IgD-negative memory B cell (primary cell): ENCODE results near the gene KLHL25. TPM values are rescaled to one million over a fixed set of nuclear protein-coding genes. Genes with fewer than 3 reads are reported as not detected.
"Not testable (repeated sequence)": the region's sequence is repeated elsewhere in the genome, so short reads cannot be mapped to it uniquely, and the experiment has no call there.

Experiments
- H3K27ac Mint-ChIP-seq, 3 donors: one replicate each; pipeline ENCODE4 v1.8.0; 2020 to 2022; ENCODE audit warnings: mild to moderate bottlenecking in 3 of 3, mixed read lengths in 3 of 3, moderate library complexity in 1 of 3
- H3K27me3 Mint-ChIP-seq: one replicate; pipeline ENCODE4 v1.8.0; 2021; ENCODE audit warnings: mixed read lengths
- H3K36me3 Mint-ChIP-seq: one replicate; pipeline ENCODE4 v1.8.0; 2020; ENCODE audit warnings: mild to moderate bottlenecking, mixed read lengths
- H3K4me1 Mint-ChIP-seq, 3 donors: one replicate each; pipeline ENCODE4 v1.8.0; 2020 to 2022; ENCODE audit warnings: mixed read lengths in 3 of 3, mild to moderate bottlenecking in 1 of 3
- H3K4me3 Mint-ChIP-seq, 4 donors: one replicate each; pipeline ENCODE4 v1.8.0; 2020 to 2022; ENCODE audit warnings: mild to moderate bottlenecking in 4 of 4, mixed read lengths in 4 of 4, moderate library complexity in 3 of 4
- H3K9me3 Mint-ChIP-seq, 3 donors: one replicate each; pipeline ENCODE4 v1.8.0; 2020 to 2021; ENCODE audit warnings: mixed read lengths in 3 of 3, mild to moderate bottlenecking in 1 of 3
- polyA plus RNA-seq: library from polyadenylated mRNA; unstranded; fragments of 300-500 nt; fragmentation: Illumina TruSeq; gene quantifications from one replicate; pipeline ENCODE4 v1.2.3, GENCODE V29; 2021

The KLHL25 gene
- polyA plus RNA-seq, 1 donor from 2014 or later: 0.60 TPM

DNA sequence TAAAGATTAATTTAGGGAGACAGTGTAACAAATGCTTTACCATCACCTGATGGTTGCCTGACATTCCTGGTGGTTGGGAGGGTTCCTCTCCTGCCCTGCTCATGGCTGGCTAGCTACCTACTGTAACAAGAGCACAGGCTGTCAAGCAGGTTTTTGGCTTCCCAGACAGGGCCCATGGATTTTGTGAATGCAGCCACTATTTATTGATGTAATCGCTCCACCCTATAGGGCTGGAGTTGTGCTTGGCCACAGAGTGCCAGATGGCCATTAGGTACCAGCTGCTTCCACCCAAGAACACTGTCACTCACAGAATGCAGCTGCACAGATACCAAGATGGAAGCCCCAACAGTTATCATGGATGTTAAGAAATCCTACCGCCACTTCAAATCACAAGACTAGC lies 31.0 kb upstream of the KLHL25 start:
- Mint-ChIP-seq H3K4me3 (no peak overlapping the region), H3K4me1 (no peaks in the 10 kb centered on the region), H3K27ac (no peak overlapping the region), H3K9me3 (no peaks in the 10 kb centered on the region), H3K27me3 (peaks cover 7% of the 10 kb centered on the region), H3K36me3 (no peaks in the 10 kb centered on the region)

- no peaks in the 10 kb centered on the region for H3K9me3 Mint-ChIP-seq
- no peak overlapping the region for H3K27ac Mint-ChIP-seq
- no peak overlapping the region for H3K4me3 Mint-ChIP-seq
- no peaks in the 10 kb centered on the region for H3K36me3 Mint-ChIP-seq
- H3K4me1 Mint-ChIP-seq: no peaks in the 10 kb centered on the region
- peaks cover 8% of the 10 kb centered on the region for H3K27me3 Mint-ChIP-seq
Observed at GRCh38 chr15:85825118-85825517, 30.4 kb upstream of the KLHL25 start.

GRCh38 chr15:85821545-85821944 lies 26.8 kb upstream of the KLHL25 start:
- H3K27me3 Mint-ChIP-seq: peaks cover 5% of the 10 kb centered on the region
- H3K4me3 Mint-ChIP-seq: no peak overlapping the region
- H3K9me3 Mint-ChIP-seq: no peaks in the 10 kb centered on the region
- no peak overlapping the region for H3K27ac Mint-ChIP-seq
- H3K36me3 Mint-ChIP-seq: no peaks in the 10 kb centered on the region
- no peaks in the 10 kb centered on the region for H3K4me1 Mint-ChIP-seq

- Mint-ChIP-seq H3K4me3 (no peak overlapping the region), H3K27me3 (peaks cover 5% of the 10 kb centered on the region), H3K4me1 (no peaks in the 10 kb centered on the region), H3K27ac (no peak overlapping the region), H3K9me3 (no peaks in the 10 kb centered on the region), H3K36me3 (no peaks in the 10 kb centered on the region)
Observed at GRCh38 chr15:85819938-85820337, 25.2 kb upstream of the KLHL25 start.

GRCh38 chr15:85813234-85813633 lies 18.5 kb upstream of the KLHL25 start:
- Mint-ChIP-seq H3K27me3 (no peaks in the 10 kb centered on the region), H3K4me3 (no peak overlapping the region), H3K4me1 (peaks cover 0 to 2% (median 0%) of the 10 kb centered on the region in 3 donors), H3K36me3 (no peaks in the 10 kb centered on the region), H3K9me3 (no peaks in the 10 kb centered on the region), H3K27ac (no peak overlapping the region)

DNA sequence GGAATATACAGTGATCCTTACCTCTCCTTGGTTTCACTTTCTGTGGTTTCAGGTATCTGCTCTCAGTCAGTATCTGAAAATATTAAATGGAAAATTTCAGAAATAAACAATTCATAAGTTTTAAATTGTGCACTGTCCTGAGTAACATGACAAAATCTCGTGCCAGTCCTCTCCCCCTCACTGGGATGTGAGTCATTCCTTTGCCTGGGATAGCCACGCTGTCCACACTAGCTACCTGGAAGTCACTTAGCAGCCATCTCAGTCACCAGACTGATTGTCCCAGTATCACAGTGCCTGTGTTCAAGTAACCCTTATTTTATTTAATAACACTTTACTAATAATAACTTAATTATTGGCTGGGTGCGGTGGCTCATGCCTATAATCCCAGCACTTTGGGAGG lies 15.3 kb upstream of the KLHL25 start:
- Mint-ChIP-seq H3K27me3 (no peaks in the 10 kb centered on the region), H3K27ac (no peak overlapping the region), H3K4me3 (no peak overlapping the region), H3K36me3 (no peaks in the 10 kb centered on the region), H3K9me3 (no peaks in the 10 kb centered on the region), H3K4me1 (peaks cover 0 to 4% (median 0%) of the 10 kb centered on the region in 3 donors)

- Mint-ChIP-seq H3K4me3 (no peak overlapping the region), H3K27me3 (peaks cover 5% of the 10 kb centered on the region), H3K36me3 (no peaks in the 10 kb centered on the region), H3K9me3 (no peaks in the 10 kb centered on the region), H3K4me1 (peaks cover 6 to 7% (median 6%) of the 10 kb centered on the region in 3 donors), H3K27ac (no peak overlapping the region)
Observed at GRCh38 chr15:85805420-85805819, 10.7 kb upstream of the KLHL25 start.

- H3K27ac Mint-ChIP-seq: no peak overlapping the region
- no peaks in the 10 kb centered on the region for H3K9me3 Mint-ChIP-seq
- H3K4me3 Mint-ChIP-seq: no peak overlapping the region
- H3K27me3 Mint-ChIP-seq: peaks cover 5% of the 10 kb centered on the region
- no peaks in the 10 kb centered on the region for H3K36me3 Mint-ChIP-seq
- H3K4me1 Mint-ChIP-seq: peaks cover 7 to 8% (median 8%) of the 10 kb centered on the region in 3 donors
Observed at GRCh38 chr15:85804481-85805170, 9.9 kb upstream of the KLHL25 start.

DNA sequence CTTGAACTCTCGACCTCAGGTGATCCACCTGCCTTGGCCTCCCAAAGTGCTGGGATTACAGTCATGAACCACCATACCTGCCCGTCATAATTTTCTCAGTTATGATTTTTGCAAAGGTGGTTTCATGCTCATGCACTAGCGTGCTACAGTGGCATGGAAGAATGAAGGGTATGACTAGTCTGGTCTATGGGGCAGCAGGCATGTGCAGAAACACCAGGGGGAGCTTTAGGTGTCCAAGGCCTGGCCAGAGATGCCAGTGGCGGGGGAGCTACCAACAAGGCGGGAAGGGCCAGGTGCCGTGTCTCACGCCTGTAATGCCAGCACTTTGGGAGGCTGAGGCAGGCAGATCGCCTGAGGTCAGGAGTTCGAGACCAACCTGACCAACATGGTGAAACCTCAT lies 7.9 kb upstream of the KLHL25 start:
- H3K4me3 Mint-ChIP-seq, H3K27ac Mint-ChIP-seq, H3K36me3 Mint-ChIP-seq, H3K27me3 Mint-ChIP-seq, H3K9me3 Mint-ChIP-seq: not testable (repeated sequence)
- peaks cover 8 to 11% (median 8%) of the 10 kb centered on the region in 3 donors for H3K4me1 Mint-ChIP-seq

DNA sequence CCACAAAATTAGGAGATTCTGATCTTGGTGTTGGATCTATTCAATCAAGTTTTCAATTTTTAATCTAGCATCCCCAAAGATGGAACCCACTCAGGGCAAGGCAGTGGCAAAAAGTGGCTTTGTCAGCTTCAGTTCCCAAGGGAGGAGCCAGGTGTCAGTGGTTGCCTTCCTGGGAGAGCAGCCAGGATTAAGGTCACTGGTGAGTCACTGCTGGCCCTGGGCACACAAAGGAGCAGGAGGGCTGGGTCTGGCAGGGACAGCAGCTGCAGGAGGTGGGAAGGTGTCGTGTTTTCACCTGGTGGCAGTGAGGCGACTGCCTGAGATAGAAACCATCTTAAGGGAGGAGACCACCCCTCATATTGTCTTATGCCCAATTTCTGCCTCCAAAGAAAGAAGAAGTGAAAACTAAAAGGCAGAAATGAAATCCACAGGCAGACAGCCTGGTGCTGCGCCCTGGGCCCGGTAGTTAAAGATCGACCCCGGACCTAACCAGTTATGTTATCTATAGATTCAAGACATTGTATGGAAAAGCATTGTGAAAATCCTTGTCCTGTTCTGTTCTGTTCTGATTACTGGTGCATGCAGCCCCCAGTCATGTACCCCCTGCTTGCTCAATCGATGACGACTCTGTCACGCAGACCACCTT lies 5.9 kb upstream of the KLHL25 start:
- H3K36me3 Mint-ChIP-seq: no peaks in the 10 kb centered on the region
- peaks cover 0 to 3% (median 0%) of the 10 kb centered on the region in 3 donors for H3K9me3 Mint-ChIP-seq
- H3K4me3 Mint-ChIP-seq: peak overlapping the region in 3 of 4 donors; percentile 19 to 47 (median 27)
- no peak overlapping the region for H3K27ac Mint-ChIP-seq
- H3K4me1 Mint-ChIP-seq: peaks cover 8 to 14% (median 11%) of the 10 kb centered on the region in 3 donors
- H3K27me3 Mint-ChIP-seq: peaks cover 5% of the 10 kb centered on the region

DNA sequence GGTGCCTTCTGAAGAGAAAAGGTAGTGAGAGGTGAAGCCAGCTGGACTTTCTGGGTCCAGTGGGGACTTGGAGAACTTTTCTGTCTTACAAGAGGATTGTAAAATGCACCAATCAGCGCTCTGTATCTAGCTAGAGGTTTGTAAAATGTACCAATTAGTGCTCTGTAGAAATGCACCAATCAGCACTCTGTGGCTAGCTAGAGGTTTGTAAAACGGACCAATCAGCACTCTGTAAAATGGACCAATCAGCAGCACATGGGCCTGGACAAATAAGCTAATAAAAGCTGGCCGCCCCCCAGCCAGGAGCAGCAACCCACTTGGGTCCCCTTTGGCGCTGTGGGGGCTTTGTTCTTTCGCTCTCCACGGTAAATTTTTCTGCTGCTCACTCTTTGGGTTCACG lies 1.6 kb upstream of the KLHL25 start:
- not testable (repeated sequence) for H3K36me3 Mint-ChIP-seq, H3K9me3 Mint-ChIP-seq, H3K27me3 Mint-ChIP-seq
- H3K4me1 Mint-ChIP-seq: peaks cover 22 to 27% (median 24%) of the 10 kb centered on the region in 3 donors
- H3K27ac Mint-ChIP-seq: peak overlapping the region in 2 of 3 donors; percentile 14 to 67
- H3K4me3 Mint-ChIP-seq: peak overlapping the region in 1 of 4 donors; percentile 88

DNA sequence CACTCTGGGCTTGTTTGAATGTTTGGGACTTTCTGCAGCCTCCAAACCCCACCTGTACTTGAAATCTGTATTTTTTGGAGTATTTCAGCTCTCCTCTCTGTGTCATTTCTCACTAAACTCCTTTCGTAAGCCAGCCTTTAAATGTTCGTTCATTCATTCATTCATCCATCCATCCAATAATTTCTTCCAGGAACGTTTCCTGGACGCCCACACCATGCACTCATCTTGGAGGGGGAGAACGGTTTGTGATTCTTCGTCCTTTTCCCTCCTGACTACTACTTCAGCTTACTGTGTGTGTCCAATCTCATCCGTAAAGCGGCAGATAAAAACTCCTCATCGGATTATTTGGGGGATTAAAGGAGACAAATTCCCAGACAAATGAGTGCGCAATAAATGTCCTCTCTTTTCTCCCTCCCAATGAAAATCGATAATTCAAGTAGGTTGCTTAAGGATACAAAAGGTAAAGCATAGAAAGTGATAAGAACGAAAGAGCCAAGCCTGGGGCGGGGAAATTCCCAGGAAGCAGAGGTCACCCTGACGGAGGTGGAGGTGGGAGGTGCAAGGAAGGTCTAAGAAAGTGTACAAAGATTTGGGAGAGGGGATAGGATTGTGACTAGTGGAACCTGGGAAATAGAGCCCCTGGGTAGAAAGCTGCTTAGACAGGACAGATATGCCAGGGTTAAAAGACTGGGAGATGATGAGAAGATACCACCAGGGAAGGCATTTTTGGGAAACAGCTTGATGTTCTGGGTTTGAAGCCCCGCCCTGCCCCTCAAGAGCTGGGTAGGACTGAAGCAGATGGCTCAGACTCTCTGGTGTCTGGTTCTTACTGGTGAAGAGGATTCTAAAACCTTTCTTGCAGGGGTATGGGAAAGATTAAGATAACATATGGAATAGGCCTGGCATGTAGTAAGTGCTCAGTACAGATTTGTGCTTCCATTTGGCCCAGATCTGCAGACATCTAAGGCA lies 896 bp upstream of the KLHL25 start:
- H3K27me3 Mint-ChIP-seq: no peaks in the 10 kb centered on the region
- H3K36me3 Mint-ChIP-seq: no peaks in the 10 kb centered on the region
- H3K27ac Mint-ChIP-seq: peak overlapping the region; percentile 14 to 73 (median 70)
- H3K4me1 Mint-ChIP-seq: peaks cover 18 to 22% (median 21%) of the 10 kb centered on the region in 3 donors
- peaks cover 0 to 3% (median 0%) of the 10 kb centered on the region in 3 donors for H3K9me3 Mint-ChIP-seq
- H3K4me3 Mint-ChIP-seq: peak overlapping the region; percentile 88 to 97 (median 92)

DNA sequence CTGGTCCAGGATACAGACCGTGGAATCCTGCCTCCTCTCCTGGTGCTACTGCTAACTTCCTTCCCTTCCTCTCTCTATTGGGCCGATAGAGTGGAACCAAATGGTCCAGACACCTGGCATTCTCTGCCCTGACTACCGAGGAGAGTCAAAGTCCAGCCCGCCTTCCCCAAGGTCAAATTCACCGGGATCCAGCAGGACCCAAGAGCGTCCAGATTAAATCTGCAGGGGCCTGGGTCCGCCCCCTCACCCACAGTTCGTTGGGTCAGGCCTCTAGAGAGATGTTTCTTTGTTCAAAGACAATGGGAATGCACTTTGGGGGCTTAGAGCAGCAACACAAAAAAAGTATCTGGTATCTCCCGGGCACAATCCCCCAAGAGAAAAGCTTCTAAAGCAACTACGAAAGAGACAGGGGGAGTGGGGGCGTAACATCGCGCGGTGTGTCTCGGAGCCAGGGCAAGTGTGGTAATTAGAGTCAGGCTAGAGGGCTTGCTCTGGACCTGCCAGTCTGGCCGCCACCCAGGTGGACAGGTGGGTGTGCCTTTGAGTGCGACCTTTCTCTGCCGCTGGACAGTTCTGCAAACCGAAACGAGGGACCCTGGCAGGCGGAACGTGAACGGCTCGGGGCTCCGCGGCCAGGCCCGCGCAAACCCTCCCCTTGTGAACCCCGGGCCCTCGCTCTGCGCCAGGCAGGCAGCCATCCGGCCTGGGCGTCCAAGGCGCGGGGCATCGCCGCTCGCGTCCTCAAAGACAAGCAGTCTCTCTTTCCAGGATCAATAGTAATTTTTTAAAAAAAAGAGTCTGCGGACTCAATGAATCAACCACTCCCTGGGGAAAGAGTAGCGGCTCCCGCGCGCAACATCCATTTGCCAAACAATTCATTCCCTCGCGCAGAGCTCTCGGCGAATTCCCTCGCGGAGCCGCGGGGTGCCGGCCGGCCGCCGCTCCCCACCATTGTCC lies 806 bp downstream of the KLHL25 start:
- peak overlapping the region in 2 of 3 donors; percentile 38 to 57 for H3K27ac Mint-ChIP-seq
- H3K4me3 Mint-ChIP-seq: peak overlapping the region; percentile 85 to 95 (median 86)
- no peaks in the 10 kb centered on the region for H3K27me3 Mint-ChIP-seq
- no peaks in the 10 kb centered on the region for H3K36me3 Mint-ChIP-seq
- peaks cover 14 to 19% (median 18%) of the 10 kb centered on the region in 3 donors for H3K4me1 Mint-ChIP-seq
- H3K9me3 Mint-ChIP-seq: peaks cover 0 to 3% (median 0%) of the 10 kb centered on the region in 3 donors
